ENCODE measurements around the gene IL17RE. TPM values are rescaled to one million over a fixed set of nuclear protein-coding genes. Genes with fewer than 3 reads are reported as not detected.

The IL17RE gene
- total and polyA plus RNA-seq, 2 of the 13 experiments (the other 11 are each of a cell fraction or from before 2014, with no cell fraction given): 14.5 to 24.1 TPM

GRCh38 chr3:9933561-9934234, 31.1 kb downstream of the IL17RE start, which contains the start of gene CRELD1 (continued):
- TF ChIP-seq ZBTB7A (CRISPR knock-in tag; IDR thresholded peaks at IDR 0.05) (0 out of 2 replicates have a peak, but pooled peaks have one; percentile 34), ZNF674 (CRISPR knock-in tag; IDR thresholded peaks at IDR 0.05; ENCODE audit: low read depth) (no peak), ZBTB21 (CRISPR knock-in tag; IDR thresholded peaks at IDR 0.05) (no peak), KMT2B (CRISPR knock-in tag; IDR thresholded peaks at IDR 0.05) (peak; percentile 73), ZNF891 (CRISPR knock-in tag; IDR thresholded peaks at IDR 0.05) (no peak), ZNF773 (CRISPR knock-in tag; IDR thresholded peaks at IDR 0.05; ENCODE audit: borderline replicate concordance) (peak; percentile 35; the same call in 1 of the 2 replicates), ZFP41 (CRISPR knock-in tag; IDR thresholded peaks at IDR 0.05; ENCODE audit: borderline replicate concordance) (no peak), KDM2A (CRISPR knock-in tag; IDR thresholded peaks at IDR 0.05; ENCODE audit: borderline replicate concordance, low read depth) (peak; percentile 96), POGZ (CRISPR knock-in tag; IDR thresholded peaks at IDR 0.05) (no peak), KLF11 (CRISPR knock-in tag; IDR thresholded peaks at IDR 0.05) (peak; percentile 71; the same call in 1 of the 2 replicates), MED13 (CRISPR knock-in tag; IDR thresholded peaks at IDR 0.05) (peak; percentile 47; the same call in 1 of the 2 replicates), ATF1 (CRISPR knock-in tag; IDR thresholded peaks at IDR 0.05) (peak; percentile 86), SP5 (CRISPR knock-in tag; IDR thresholded peaks at IDR 0.05; ENCODE audit: borderline replicate concordance, low read depth) (no peak; the same call in 1 of the 2 replicates)
- TF ChIP-seq, protein P1, sequence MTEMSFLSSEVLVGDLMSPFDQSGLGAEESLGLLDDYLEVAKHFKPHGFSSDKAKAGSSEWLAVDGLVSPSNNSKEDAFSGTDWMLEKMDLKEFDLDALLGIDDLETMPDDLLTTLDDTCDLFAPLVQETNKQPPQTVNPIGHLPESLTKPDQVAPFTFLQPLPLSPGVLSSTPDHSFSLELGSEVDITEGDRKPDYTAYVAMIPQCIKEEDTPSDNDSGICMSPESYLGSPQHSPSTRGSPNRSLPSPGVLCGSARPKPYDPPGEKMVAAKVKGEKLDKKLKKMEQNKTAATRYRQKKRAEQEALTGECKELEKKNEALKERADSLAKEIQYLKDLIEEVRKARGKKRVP (CRISPR knock-in tag; IDR thresholded peaks at IDR 0.05): 0 out of 4 replicates have a peak, but pooled peaks of 1 of the 2 experiments have one; percentile 9
- TF ChIP-seq, protein P2, sequence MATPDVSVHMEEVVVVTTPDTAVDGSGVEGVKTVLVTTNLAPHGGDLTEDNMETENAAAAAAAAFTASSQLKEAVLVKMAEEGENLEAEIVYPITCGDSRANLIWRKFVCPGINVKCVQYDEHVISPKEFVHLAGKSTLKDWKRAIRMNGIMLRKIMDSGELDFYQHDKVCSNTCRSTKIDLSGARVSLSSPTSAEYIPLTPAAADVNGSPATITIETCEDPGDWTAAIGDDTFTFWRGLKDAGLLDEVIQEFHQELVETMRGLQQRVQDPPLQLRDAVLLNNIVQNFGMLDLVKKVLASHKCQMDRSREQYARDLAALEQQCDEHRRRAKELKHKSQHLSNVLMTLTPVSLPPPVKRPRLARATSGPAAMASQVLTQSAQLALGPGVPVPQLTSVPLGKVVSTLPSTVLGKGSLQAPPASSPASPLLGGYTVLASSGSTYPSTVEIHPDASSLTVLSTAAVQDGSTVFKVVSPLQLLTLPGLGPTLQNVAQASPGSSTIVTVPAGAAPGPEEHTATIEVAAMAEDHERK (CRISPR knock-in tag; IDR thresholded peaks at IDR 0.05; ENCODE audit: low read depth): peak; percentile 67; the same call in 1 of the 2 replicates
- TF ChIP-seq, protein P3, sequence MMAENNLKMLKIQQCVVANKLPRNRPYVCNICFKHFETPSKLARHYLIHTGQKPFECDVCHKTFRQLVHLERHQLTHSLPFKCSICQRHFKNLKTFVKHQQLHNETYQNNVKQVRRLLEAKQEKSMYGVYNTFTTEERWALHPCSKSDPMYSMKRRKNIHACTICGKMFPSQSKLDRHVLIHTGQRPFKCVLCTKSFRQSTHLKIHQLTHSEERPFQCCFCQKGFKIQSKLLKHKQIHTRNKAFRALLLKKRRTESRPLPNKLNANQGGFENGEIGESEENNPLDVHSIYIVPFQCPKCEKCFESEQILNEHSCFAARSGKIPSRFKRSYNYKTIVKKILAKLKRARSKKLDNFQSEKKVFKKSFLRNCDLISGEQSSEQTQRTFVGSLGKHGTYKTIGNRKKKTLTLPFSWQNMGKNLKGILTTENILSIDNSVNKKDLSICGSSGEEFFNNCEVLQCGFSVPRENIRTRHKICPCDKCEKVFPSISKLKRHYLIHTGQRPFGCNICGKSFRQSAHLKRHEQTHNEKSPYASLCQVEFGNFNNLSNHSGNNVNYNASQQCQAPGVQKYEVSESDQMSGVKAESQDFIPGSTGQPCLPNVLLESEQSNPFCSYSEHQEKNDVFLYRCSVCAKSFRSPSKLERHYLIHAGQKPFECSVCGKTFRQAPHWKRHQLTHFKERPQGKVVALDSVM (CRISPR knock-in tag; IDR thresholded peaks at IDR 0.05): no peak
- TF ChIP-seq, protein P4, sequence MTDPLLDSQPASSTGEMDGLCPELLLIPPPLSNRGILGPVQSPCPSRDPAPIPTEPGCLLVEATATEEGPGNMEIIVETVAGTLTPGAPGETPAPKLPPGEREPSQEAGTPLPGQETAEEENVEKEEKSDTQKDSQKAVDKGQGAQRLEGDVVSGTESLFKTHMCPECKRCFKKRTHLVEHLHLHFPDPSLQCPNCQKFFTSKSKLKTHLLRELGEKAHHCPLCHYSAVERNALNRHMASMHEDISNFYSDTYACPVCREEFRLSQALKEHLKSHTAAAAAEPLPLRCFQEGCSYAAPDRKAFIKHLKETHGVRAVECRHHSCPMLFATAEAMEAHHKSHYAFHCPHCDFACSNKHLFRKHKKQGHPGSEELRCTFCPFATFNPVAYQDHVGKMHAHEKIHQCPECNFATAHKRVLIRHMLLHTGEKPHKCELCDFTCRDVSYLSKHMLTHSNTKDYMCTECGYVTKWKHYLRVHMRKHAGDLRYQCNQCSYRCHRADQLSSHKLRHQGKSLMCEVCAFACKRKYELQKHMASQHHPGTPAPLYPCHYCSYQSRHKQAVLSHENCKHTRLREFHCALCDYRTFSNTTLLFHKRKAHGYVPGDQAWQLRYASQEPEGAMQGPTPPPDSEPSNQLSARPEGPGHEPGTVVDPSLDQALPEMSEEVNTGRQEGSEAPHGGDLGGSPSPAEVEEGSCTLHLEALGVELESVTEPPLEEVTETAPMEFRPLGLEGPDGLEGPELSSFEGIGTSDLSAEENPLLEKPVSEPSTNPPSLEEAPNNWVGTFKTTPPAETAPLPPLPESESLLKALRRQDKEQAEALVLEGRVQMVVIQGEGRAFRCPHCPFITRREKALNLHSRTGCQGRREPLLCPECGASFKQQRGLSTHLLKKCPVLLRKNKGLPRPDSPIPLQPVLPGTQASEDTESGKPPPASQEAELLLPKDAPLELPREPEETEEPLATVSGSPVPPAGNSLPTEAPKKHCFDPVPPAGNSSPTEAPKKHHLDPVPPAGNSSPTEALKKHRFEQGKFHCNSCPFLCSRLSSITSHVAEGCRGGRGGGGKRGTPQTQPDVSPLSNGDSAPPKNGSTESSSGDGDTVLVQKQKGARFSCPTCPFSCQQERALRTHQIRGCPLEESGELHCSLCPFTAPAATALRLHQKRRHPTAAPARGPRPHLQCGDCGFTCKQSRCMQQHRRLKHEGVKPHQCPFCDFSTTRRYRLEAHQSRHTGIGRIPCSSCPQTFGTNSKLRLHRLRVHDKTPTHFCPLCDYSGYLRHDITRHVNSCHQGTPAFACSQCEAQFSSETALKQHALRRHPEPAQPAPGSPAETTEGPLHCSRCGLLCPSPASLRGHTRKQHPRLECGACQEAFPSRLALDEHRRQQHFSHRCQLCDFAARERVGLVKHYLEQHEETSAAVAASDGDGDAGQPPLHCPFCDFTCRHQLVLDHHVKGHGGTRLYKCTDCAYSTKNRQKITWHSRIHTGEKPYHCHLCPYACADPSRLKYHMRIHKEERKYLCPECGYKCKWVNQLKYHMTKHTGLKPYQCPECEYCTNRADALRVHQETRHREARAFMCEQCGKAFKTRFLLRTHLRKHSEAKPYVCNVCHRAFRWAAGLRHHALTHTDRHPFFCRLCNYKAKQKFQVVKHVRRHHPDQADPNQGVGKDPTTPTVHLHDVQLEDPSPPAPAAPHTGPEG (CRISPR knock-in tag; IDR thresholded peaks at IDR 0.05): peak; percentile 59; the same call in 1 of the 2 replicates

Data from HepG2 (cell line).